ENCODE measurements around the gene PRL. TPM values are rescaled to one million over a fixed set of nuclear protein-coding genes. Genes with fewer than 3 reads are reported as not detected.

The PRL gene
- not detected for total RNA-seq

- DNase-seq = no peak
Measured at GRCh38 chr6:22296936-22297335, at the start of gene PRL. Gene PRL, minus strand, starts transcription at chr6:22297036. Its CDS starts 54 bp downstream, at chr6:22296982.

DNA sequence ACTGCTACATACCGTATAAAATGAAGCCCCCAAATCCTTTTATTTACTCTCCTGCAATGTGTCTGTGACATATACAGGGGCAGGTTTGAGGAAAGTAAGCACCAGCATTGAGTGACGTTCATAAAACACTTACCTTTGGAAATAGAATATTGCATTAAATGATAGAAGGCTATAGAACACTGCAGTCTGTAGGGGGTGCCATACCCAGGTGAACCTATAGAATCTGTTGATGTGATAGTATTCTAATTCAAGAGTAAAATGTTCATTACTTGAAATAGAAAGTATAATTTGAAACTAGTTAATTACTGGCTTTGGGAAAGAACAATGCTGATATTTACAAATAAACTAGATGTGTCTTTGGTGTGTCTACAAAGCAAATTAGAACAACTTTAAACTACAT lies 47.0 kb upstream of the PRL start:
- DNase-seq = no peak

DNA sequence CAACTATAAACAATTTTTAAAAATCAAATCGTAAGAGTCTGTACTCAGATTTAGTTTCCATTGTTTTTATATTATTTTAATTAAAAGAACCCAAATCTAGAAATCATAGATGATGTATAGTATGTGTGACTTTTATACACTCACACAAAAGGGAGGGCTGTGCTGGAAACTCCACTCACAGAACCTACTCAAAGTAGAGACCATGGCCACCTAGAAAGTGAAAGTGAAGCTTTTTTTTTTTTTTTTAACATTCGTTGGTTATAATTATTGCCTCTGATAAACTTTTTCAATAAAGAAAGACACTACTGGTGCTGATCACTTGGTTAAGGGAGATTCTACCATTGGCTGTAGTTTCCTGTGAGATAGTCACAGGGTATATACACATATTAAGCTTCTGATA lies 37.9 kb upstream of the PRL start:
- no peak for DNase-seq

DNA sequence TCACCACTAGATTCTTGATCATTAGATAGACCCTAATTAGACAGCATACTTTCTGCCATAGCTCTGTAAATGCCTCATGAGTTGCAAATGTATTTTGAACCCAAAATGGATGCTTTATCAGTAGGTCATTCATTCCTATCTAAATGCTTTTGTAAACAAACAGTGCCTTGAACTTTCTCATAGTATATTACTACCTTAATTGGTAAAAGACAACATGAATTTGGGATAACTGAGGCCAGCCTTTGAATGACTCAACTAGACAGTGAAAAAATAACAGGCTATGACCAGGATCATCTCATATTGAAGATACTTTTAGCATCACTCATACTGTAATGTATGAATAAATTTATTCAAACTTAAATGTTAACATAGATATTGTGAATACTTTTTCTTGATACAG lies 37.0 kb upstream of the PRL start:
- DNase-seq = no peak

DNA sequence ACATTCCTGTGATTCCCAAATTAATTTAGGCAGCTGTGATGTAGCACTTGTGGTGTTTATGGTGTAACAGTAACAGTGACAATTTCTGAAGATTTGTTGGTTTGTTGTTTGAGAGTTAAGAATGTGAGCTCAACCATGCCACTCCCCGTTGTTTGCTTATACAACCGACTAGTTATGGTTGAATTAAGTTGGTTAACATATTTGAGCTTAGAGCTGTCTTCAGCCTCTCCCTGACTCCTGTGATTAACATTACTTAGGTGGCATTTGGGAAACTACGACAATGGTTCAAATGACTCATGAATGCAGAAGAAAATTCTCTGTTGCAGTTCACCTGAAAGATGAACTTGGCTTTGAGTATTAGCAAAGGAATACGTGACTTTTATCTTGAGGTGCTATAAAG lies 35.9 kb upstream of the PRL start:
- no peak for DNase-seq

DNA sequence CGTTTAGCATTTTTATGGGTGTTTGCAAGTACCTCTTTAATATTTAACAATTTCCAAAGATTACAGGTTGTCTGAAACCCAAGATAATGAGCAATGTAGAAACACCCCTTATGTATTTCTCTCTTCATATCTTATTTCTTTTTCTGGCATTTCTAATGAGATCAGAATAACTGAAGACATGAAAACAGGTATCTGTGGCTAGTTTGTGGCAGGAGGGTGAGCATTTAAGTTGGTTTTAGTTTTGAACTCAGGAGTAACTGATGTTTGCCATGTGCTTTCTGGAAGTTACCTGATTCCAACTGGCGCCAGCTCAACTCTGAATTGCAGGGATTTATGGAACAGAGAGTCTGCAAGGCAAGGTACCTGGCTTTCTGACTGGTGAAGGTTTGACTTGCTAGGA lies 35.4 kb upstream of the PRL start:
- no peak for DNase-seq

DNA sequence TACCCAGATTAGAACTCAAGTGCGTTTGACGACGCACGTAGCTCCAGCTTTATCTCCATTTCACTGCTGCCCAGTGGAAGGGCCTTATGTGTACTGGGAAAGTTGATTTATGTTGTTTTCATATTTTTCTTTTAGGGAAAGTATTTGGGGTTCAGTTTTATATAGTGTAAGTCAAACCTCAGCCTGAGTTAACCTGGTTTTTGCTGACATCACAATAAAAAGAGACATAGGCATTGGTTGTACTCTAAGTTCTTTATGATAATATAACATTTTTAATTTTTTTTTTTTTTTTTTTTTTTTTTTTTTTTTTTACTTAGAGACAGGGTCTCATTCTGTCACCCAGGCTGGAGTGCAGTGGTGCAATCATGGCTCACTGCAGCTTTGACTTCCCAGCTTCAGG lies 34.1 kb upstream of the PRL start:
- DNase-seq = no peak

DNA sequence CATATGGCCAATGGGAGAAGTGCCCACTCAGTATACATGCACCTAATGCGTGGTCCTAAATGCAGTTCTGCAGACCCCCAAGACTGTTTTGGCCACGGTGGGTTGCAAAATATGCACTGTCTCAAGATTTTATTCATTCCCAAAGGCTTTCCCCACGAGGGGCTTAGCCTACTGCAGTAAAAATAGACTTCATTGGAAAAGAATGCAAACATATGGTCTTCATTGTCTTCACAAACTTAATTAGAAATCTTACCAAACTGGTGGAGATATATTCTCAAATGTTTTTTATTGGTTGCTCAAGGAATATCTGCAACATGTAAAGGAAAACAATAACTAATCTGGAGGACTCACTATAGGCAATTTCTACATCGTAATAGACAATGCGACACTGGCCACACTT lies 31.6 kb upstream of the PRL start:
- no peak for DNase-seq

DNA sequence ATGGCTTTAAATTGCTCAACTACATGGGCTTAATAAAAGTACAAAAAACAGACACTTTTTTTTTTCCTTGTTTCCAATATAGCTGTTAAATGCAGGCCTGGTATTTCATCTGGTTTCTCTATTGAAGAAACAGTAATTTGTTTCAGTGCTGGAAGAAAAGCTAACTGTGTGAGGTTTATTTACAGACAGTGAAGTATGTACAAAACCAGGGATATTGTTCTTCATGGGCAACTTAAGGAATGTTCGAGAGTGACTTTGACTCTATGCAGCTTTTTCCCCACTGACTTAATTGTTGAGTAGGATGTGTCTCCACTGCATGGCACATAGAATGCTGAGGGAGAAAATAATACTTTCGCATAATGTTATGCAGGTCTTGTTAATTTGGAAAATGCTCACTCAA lies 31.0 kb upstream of the PRL start:
- no peak for DNase-seq

- no peak for DNase-seq
Measured at GRCh38 chr6:22326500-22326899, 29.7 kb upstream of the PRL start.

DNA sequence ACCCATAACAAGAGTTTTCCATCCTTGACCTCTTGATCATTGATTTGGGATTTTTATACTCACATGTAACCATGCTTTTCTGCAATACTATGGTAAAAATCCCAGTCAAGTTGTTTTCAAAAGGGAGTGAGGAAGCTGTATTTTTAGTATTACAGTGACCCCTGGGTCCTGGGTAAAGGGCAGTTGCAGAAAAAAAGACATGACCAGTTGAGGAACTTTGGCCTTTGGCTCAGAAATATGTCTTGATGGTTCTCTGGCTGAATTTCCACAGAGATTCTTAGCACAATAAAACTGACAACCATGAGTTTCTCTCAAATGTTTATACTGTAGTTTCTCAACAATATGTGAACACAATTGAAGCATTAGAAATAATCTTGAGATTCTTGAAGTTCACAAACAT lies 28.6 kb upstream of the PRL start:
- no peak for DNase-seq

DNA sequence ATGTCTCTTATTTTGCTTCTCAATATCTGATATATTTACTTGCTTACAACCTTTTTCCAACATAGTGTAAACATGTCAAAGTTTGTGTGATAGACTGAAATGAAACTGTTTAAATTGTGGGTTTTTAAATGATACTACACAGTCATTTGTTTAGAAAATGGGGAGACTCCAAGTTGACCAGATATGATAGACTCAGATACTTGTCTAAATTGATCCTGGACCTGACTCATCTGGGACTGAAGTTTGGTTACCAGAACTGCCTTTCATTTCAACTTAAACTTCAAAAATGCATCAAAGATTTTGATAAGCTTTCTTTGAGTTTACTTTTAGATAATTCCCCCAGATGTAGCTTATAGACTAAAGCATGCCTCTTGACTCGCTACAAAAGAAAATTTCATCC lies 27.0 kb upstream of the PRL start:
- no peak for DNase-seq

DNA sequence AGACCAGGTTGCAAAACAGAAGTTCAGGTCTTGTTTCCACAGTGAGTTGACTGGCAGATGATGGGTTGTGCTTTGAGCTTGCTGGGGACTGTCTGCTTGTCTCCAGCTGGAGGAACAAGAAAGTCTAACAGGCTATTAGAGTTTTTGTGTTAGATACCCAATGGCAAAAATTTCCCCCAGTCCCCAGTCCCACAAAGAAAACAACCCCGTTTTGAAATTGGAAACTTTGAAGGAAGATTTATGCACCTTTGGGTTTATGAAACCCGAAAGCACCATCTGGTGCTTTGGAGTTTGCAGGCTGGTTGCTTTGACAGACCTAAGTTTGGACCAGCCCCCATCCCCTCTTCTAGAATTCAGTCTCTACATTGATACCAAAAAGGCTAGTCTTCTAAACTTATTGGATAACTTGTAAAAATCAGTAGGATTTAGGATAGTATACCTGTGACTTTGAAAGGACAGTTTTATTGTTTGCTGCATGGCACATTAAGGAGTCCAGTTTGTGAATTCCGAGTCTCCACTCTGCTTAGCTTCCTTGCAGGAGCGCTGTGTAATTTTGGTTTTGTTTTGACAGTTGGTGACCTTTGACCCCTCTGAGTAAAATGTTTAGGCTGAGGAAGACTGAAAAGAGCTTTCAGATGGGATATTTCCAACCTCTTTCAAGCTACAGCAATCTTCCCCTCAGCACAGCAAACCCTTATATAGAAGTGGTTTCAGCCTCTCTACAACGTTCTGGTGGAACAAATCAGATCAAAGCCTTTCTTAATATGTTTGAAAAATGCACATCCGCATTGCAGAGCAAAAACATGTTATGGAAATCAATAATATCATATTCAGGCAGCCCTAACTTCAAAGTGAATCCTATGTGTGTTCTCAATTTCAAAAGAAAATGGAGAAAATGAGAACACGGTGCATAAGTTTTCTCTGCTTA lies 25.5 kb upstream of the PRL start:
- no peak for DNase-seq

- DNase-seq = no peak
Measured at GRCh38 chr6:22320750-22321149, 23.9 kb upstream of the PRL start.

- no peak for DNase-seq
Measured at GRCh38 chr6:22318404-22318803, 21.6 kb upstream of the PRL start.

DNA sequence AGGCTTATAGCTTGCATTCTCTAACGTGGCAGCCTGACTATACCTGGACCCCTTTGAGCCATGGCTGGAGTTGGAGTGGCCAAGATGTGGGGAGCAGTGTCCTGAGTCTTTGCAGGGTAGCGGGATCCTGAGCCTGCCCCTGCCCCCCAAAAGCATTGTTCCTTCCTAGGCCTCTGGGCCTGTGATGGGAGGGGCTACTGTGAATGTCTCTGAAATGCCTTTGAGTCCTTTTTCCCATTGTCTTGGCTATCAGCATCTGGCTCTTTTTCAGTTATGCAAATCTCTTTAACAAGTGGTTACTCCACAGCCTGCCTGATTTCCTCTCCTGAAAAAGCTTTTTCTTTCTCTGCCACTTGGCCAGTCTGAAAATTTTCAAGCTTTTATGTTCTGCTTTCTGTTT lies 17.0 kb upstream of the PRL start:
- no peak for DNase-seq

DNA sequence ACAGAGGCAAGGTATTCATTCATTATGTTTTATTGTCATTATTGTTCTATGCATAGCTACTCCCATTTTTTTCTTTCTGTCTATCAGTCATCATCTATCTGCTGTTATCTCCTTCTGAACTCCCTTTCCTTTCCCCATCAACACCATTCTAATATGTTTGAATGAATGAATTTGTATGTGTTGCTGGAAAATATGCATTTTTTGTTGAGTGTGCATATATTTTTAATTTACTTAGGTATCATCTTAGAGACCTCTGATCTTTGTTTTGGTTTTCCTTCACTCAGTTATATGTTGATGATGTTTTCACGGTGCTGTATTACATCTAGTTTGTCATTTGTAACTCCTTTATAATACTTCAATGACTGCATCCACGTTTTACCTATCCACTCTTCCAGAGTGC lies 12.1 kb upstream of the PRL start:
- no peak for DNase-seq

GRCh38 chr6:22306741-22307466 lies 10.1 kb upstream of the PRL start:
- no peak for DNase-seq

DNA sequence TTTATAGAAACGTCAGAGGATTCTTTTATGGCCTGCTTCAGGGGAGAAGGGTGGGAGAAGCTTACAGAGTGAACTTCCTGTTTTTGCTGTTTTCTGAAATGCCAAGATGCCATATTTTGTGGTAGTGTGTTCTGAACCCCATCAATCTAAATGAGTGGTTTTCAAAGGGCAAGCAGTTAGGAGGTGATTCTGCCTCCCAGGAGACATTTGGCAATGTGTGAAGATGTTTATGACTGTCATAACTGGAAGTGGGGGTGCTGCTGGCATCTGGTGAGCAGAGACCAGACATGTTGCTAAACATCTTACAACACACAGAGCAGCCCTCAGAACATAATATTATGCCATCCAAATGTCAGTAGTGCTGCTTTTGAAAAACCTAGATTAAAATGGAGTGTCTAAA lies 6.0 kb upstream of the PRL start:
- DNase-seq = no peak

- DNase-seq = no peak
Measured at GRCh38 chr6:22300273-22300998, 3.6 kb upstream of the PRL start.

GRCh38 chr6:22298475-22298890 lies 1.6 kb upstream of the PRL start:
- DNase-seq = no peak

DNA sequence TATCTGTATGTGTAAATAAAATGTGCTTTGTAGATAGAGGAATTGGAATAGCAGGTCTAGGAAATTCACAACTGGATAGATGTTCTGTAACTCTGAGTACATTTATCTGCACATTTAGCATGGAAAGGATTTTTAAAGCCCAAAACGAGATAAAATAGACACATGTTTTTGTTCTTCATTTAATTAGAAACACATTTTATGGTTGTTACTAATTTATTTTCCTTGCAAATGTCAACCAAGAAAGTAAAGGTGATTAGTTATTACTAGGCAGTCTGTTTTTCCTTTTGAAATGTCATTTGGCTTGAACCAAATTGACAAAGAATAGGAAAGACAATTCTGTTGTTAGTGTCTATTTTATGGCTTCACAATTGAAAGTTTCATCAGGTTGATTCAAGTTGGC lies 769 bp downstream of the PRL start:
- no peak for DNase-seq

- no peak for DNase-seq
Measured at GRCh38 chr6:22295145-22295544, 1.7 kb downstream of the PRL start.

All from occipital lobe (tissue), 2 donors.